H9 (cell line): ENCODE results near the gene ECE1. TPM values are rescaled to one million over a fixed set of nuclear protein-coding genes. Genes with fewer than 3 reads are reported as not detected.

ENCODE experiments used
- DNase-seq: peaks from one replicate; pipeline ENCODE4 v3.0.0-alpha.2; 2017
- H2AFZ ChIP-seq: one replicate; pipeline ENCODE4 v1.6.1; 2013; ENCODE audit warnings: mild to moderate bottlenecking, low read length, control low read depth, moderate library complexity
- H2AK5ac ChIP-seq: 2 replicates; pipeline ENCODE4 v1.6.1; 2013; ENCODE audit warnings: low read length, control low read depth, mixed read lengths; ENCODE audit not compliant: insufficient read length
- H2BK120ac ChIP-seq: one replicate; pipeline ENCODE4 v1.6.1; 2013; ENCODE audit warnings: low read depth, mild to moderate bottlenecking, low read length, control low read depth, inconsistent platforms; ENCODE audit not compliant: poor library complexity, severe bottlenecking
- H2BK12ac ChIP-seq: 2 replicates; pipeline ENCODE4 v1.6.1; 2013; ENCODE audit warnings: low read length, control low read depth, mixed read lengths, low read depth; ENCODE audit not compliant: insufficient read length
- H2BK15ac ChIP-seq: 2 replicates; pipeline ENCODE4 v1.6.1; 2013; ENCODE audit warnings: low read depth, low read length, control low read depth
- H2BK20ac ChIP-seq: one replicate; pipeline ENCODE4 v1.6.1; 2013; ENCODE audit warnings: low read depth, mild to moderate bottlenecking, low read length, control low read depth, inconsistent platforms; ENCODE audit not compliant: poor library complexity, severe bottlenecking
- H2BK5ac ChIP-seq: 2 replicates; pipeline ENCODE4 v1.6.1; 2013; ENCODE audit warnings: low read length, control low read depth, mixed read lengths; ENCODE audit not compliant: insufficient read length
- H3K14ac ChIP-seq: 2 replicates; pipeline ENCODE4 v1.6.1; 2013; ENCODE audit warnings: low read length, control low read depth; ENCODE audit not compliant: insufficient read depth
- H3K18ac ChIP-seq: 2 replicates; pipeline ENCODE4 v1.6.1; 2013; ENCODE audit warnings: low read depth, mild to moderate bottlenecking, mixed read lengths, low read length, control low read depth; ENCODE audit not compliant: insufficient read length
- H3K23ac ChIP-seq: 2 replicates; pipeline ENCODE4 v1.6.1; 2013; ENCODE audit warnings: low read length, control low read depth, mixed read lengths, low read depth; ENCODE audit not compliant: insufficient read length
- H3K23me2 ChIP-seq: 2 replicates; pipeline ENCODE4 v1.6.1; 2013; ENCODE audit warnings: low read depth, mild to moderate bottlenecking, mixed read lengths, low read length, control low read depth; ENCODE audit not compliant: insufficient read length, poor library complexity, severe bottlenecking
- H3K27ac ChIP-seq: 2 replicates; pipeline ENCODE4 v1.5.1; 2013; ENCODE audit warnings: low read length, control low read depth, mixed read lengths, low read depth; ENCODE audit not compliant: insufficient read length
- H3K27me3 ChIP-seq: 2 replicates; pipeline ENCODE4 v1.6.1; 2013; ENCODE audit warnings: low read length, control low read depth, inconsistent platforms; ENCODE audit not compliant: insufficient read depth
- H3K4ac ChIP-seq: 2 replicates; pipeline ENCODE4 v1.6.1; 2013; ENCODE audit warnings: low read depth, mild to moderate bottlenecking, control low read depth, inconsistent platforms, low read length, moderate library complexity
- H3K4me1 ChIP-seq: 2 replicates; pipeline ENCODE4 v1.6.1; 2013; ENCODE audit warnings: low read length, control low read depth, inconsistent platforms; ENCODE audit not compliant: insufficient read depth
- H3K4me2 ChIP-seq: 2 replicates; pipeline ENCODE4 v1.6.1; 2013; ENCODE audit warnings: low read length, control low read depth, mixed read lengths; ENCODE audit not compliant: insufficient read length, insufficient read depth
- H3K56ac ChIP-seq: 2 replicates; pipeline ENCODE4 v1.6.1; 2013; ENCODE audit warnings: low read depth, mild to moderate bottlenecking, mixed read lengths, low read length, control low read depth; ENCODE audit not compliant: insufficient read length
- H3K79me1 ChIP-seq: 2 replicates; pipeline ENCODE4 v1.6.1; 2013; ENCODE audit warnings: low read depth, mild to moderate bottlenecking, moderate library complexity, low read length, control low read depth, inconsistent platforms; ENCODE audit not compliant: insufficient read depth, poor library complexity, severe bottlenecking
- H3K79me2 ChIP-seq: 2 replicates; pipeline ENCODE4 v1.6.1; 2013; ENCODE audit warnings: low read length, control low read depth, inconsistent platforms; ENCODE audit not compliant: insufficient read depth
- H3K9ac ChIP-seq: 2 replicates; pipeline ENCODE4 v1.6.1; 2013; ENCODE audit warnings: low read length, control low read depth, mixed read lengths; ENCODE audit not compliant: insufficient read length; ENCODE audit errors: extremely low read depth
- H3K9me3 ChIP-seq: one replicate; pipeline ENCODE4 v1.6.1; 2013; ENCODE audit warnings: low read depth, low read length, inconsistent platforms; ENCODE audit not compliant: control insufficient read depth
- H3T11ph ChIP-seq: one replicate; pipeline ENCODE4 v1.6.1; 2013; ENCODE audit warnings: mild to moderate bottlenecking, low read length, control low read depth, inconsistent platforms
- H4K20me1 ChIP-seq: one replicate; pipeline ENCODE4 v1.6.1; 2013; ENCODE audit not compliant: control insufficient read depth, insufficient read length, insufficient read depth
- H4K5ac ChIP-seq: 2 replicates; pipeline ENCODE4 v1.6.1; 2013; ENCODE audit warnings: low read depth, mild to moderate bottlenecking, mixed read lengths, low read length, control low read depth; ENCODE audit not compliant: insufficient read length
- H4K8ac ChIP-seq: replicated peaks from 2 replicates; pipeline ENCODE4 v1.6.1; 2013; ENCODE audit warnings: low read length, control low read depth, mixed read lengths, low read depth; ENCODE audit not compliant: insufficient read length
- H4K91ac ChIP-seq: 2 replicates; pipeline ENCODE4 v1.6.1; 2013; ENCODE audit warnings: low read depth, mild to moderate bottlenecking, moderate library complexity, mixed read lengths, low read length, control low read depth; ENCODE audit not compliant: insufficient read length
- H3K27ac Mint-ChIP-seq, 3 experiments: 2 replicates in 2 of 3; 3 replicates in 1 of 3; pipeline ENCODE4 v1.8.0; 2020 to 2021; ENCODE audit warnings: mixed read lengths in 3 of 3, mild to moderate bottlenecking in 1 of 3, moderate library complexity in 1 of 3
- H3K27me3 Mint-ChIP-seq: 2 replicates; pipeline ENCODE4 v1.8.0; 2021; ENCODE audit warnings: low read depth, mild to moderate bottlenecking, moderate library complexity, mixed read lengths
- H3K36me3 Mint-ChIP-seq, 3 experiments: 2 replicates in 2 of 3; 3 replicates in 1 of 3; pipeline ENCODE4 v1.8.0; 2020 to 2021; ENCODE audit warnings: low read depth in 3 of 3, mixed read lengths in 3 of 3; ENCODE audit not compliant: insufficient read depth in 1 of 3
- H3K4me1 Mint-ChIP-seq, 2 experiments: 2 replicates each; pipeline ENCODE4 v1.8.0; 2020; ENCODE audit warnings: mixed read lengths in 2 of 2
- H3K4me3 Mint-ChIP-seq, 2 experiments: 2 replicates in 1 of 2; 3 replicates in 1 of 2; pipeline ENCODE4 v1.8.0; 2020 to 2021; ENCODE audit warnings: mild to moderate bottlenecking in 2 of 2, mixed read lengths in 2 of 2, moderate library complexity in 1 of 2
- H3K9me3 Mint-ChIP-seq, 2 experiments: 2 replicates in 1 of 2; 3 replicates in 1 of 2; pipeline ENCODE4 v1.8.0; 2020; ENCODE audit warnings: mild to moderate bottlenecking in 2 of 2, mixed read lengths in 2 of 2, moderate library complexity in 1 of 2
- WGBS: extraction: QIAGEN DNeasy Blood & Tissue Kit; methylation state at CpG from one replicate; pipeline ENCODE4 v1.1.7; 2013; ENCODE audit warnings: missing lambda C conversion rate, low lambda C conversion rate, mixed read lengths; ENCODE audit not compliant: insufficient read length; ENCODE audit errors: extremely low coverage; 5-methylcytosine and 5-hydroxymethylcytosine counted together
- total RNA-seq: library from RNA; stranded (reverse); gene quantifications from 2 replicates; pipeline ENCODE4 v1.2.1, GENCODE V29; 2021
- TF ChIP-seq, protein P1 (sequence below): fragments of 200-600 bp; sonication (generic); conservative IDR thresholded peaks from 3 replicates; pipeline ENCODE4 v1.8.0; 2021; ENCODE audit warnings: antibody characterized with exemption, mild to moderate bottlenecking

Gene ECE1
- total RNA-seq, 1 experiment from 2014 or later, result 31.1 TPM

DNA sequence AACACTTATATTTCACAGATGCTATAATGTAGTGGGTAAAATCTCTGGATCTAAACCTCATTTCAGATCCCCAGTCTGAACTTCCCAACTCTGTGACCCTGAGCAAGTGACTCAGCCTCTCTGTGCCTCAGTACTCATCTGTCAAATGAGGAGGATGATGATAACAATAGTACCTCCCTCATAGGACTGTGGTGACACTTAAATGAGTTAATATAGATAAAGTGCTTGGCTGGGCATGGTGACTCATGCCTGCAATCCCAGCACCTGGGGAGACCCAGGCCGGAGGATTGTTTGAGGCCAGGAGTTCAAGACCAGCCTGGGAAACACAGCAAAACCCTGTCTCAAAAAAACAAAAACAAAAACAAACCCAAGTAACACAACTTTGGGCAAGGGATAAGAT is 4.7 kb upstream of the ECE1 start:
- no peak overlapping the region for H3K4me2 ChIP-seq

More for the DNA sequence above, 4.7 kb upstream of the ECE1 start:
- Histone ChIP-seq H3T11ph (no peak overlapping the region), H4K20me1 (no peaks in the 10 kb centered on the region), H3K14ac (no peak overlapping the region), H3K23ac (no peak overlapping the region), H3K27ac (no peak overlapping the region), H4K5ac (no peak overlapping the region), H3K27me3 (no peaks in the 10 kb centered on the region), H3K4ac (no peak overlapping the region), H2BK15ac (no peak overlapping the region), H2BK120ac (no peak overlapping the region), H2BK12ac (no peak overlapping the region), H3K79me2 (no peaks in the 10 kb centered on the region; the same call in 1 of the 2 replicates), H3K56ac (no peak overlapping the region), H2BK20ac (no peak overlapping the region), H2AFZ (no peak overlapping the region), H3K23me2 (peaks cover 2% of the 10 kb centered on the region), H3K4me1 (no peaks in the 10 kb centered on the region), H3K79me1 (no peaks in the 10 kb centered on the region), H3K9ac (no peak overlapping the region), H4K91ac (no peak overlapping the region), H2BK5ac (no peak overlapping the region), H3K18ac (no peak overlapping the region), H3K9me3 (no peaks in the 10 kb centered on the region), H4K8ac (no peak overlapping the region), H2AK5ac (no peak overlapping the region)
- WGBS, result no CpG with 5 or more reads among the region's 1 CpG
- no peak overlapping the region for H3K4me3 Mint-ChIP-seq
- no peaks in the 10 kb centered on the region for H3K27me3 Mint-ChIP-seq
- TF ChIP-seq, protein P1, sequence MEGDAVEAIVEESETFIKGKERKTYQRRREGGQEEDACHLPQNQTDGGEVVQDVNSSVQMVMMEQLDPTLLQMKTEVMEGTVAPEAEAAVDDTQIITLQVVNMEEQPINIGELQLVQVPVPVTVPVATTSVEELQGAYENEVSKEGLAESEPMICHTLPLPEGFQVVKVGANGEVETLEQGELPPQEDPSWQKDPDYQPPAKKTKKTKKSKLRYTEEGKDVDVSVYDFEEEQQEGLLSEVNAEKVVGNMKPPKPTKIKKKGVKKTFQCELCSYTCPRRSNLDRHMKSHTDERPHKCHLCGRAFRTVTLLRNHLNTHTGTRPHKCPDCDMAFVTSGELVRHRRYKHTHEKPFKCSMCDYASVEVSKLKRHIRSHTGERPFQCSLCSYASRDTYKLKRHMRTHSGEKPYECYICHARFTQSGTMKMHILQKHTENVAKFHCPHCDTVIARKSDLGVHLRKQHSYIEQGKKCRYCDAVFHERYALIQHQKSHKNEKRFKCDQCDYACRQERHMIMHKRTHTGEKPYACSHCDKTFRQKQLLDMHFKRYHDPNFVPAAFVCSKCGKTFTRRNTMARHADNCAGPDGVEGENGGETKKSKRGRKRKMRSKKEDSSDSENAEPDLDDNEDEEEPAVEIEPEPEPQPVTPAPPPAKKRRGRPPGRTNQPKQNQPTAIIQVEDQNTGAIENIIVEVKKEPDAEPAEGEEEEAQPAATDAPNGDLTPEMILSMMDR, result no peak
- peaks cover 25 to 35% of the 10 kb centered on the region in 2 experiments for H3K4me1 Mint-ChIP-seq
- DNase-seq, result no peak
- H3K27ac Mint-ChIP-seq, result peak overlapping the region in 1 of 3 experiments; percentile 77; a peak in 1 of 7 replicates
- H3K36me3 Mint-ChIP-seq, result no peaks in the 10 kb centered on the region
- H3K9me3 Mint-ChIP-seq, result no peaks in the 10 kb centered on the region
